Measurements from ENCODE around the gene SNCB. TPM values are rescaled to one million over a fixed set of nuclear protein-coding genes. Genes with fewer than 3 reads are reported as not detected.

The SNCB gene
- total and polyA plus RNA-seq, 5 donors, result 0.74 to 3.2 (median 1.6) TPM; not detected in 1

- intact Hi-C loops (cut with DNase I), result loop anchor here in 1 of 4 donors (10.0 kb wide), 1 partner anchor 59 kb away; no protein-coding TSS in a partner anchor
- Histone ChIP-seq H3K9me3 (ENCODE audit: control insufficient read depth, low read length) (no peaks in the 10 kb centered on the region), H3K27ac (ENCODE audit: low read length) (no peak overlapping the region), H3K4me3 (ENCODE audit: low read length) (no peak overlapping the region), H3K27me3 (ENCODE audit: control insufficient read depth, insufficient read depth) (no peaks in the 10 kb centered on the region), H3K4me1 (ENCODE audit: control insufficient read depth, insufficient read depth, low read length) (peaks cover 1% of the 10 kb centered on the region)
- WGBS, result 66% methylated on average over 9 of the region's 9 CpGs
- ATAC-seq (no peak), DNase-seq (no peak)
Measured at GRCh38 chr5:176644294-176644693, 14.0 kb upstream of the SNCB start.

GRCh38 chr5:176643491-176644219 is 13.3 kb upstream of the SNCB start:
- Histone ChIP-seq H3K4me1 (ENCODE audit: control insufficient read depth, insufficient read depth, low read length) (peaks cover 1% of the 10 kb centered on the region), H3K9me3 (ENCODE audit: control insufficient read depth, low read length) (no peaks in the 10 kb centered on the region), H3K4me3 (ENCODE audit: low read length) (no peak overlapping the region), H3K27me3 (ENCODE audit: control insufficient read depth, insufficient read depth) (no peaks in the 10 kb centered on the region), H3K27ac (ENCODE audit: low read length) (no peak overlapping the region)
- DNase-seq (peak in 2 of 3 donors; percentile 7 to 62), ATAC-seq (no peak)
- 82% methylated on average over 11 of the region's 11 CpGs for WGBS
- intact Hi-C loops (cut with DNase I), result loop anchor here in 1 of 4 donors (10.0 kb wide), 1 partner anchor 59 kb away; no protein-coding TSS in a partner anchor

DNA sequence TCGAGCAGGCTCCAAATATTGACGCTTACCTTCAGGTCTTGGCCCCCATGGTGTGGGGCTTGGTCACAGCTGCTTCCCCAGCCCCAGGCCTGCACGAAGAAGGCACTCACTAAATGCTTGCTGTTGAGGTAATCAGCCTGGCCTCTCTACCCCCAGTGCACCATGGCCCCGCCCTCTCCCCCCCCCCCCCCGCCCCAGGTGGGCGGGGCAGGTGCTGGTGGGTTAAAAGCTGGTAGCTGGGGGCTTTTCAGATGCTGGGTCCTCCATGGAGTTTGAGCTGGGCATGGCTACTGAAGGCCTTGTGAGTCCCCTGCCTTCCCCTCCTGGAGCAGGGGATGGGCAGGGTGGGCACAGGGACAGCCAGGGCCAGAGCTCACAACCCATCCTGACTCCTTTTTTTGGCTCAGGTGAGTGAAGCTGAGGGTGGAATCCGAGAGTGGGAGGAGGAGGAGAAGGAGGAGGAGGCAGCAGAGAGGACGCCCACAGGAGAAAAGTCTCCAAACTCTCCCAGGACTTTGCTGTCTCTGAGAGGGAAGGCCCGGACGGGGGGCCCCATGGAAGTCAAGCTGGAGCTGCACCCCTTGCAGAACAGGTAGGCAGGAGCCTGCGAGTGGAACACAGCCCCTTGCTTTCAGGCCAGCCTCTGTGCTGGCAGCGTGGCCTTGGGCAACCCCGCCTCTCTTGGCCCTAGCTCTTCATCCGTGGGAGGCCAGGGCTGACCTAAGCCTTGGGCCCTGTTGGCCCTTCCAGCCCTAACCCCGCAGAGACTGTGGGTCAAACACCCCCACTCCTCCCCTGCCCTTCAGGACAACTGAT is 12.5 kb upstream of the SNCB start:
- Histone ChIP-seq H3K27me3 (ENCODE audit: control insufficient read depth, insufficient read depth) (no peaks in the 10 kb centered on the region), H3K27ac (ENCODE audit: low read length) (no peak overlapping the region), H3K4me1 (ENCODE audit: control insufficient read depth, insufficient read depth, low read length) (no peaks in the 10 kb centered on the region), H3K9me3 (ENCODE audit: control insufficient read depth, low read length) (no peaks in the 10 kb centered on the region), H3K4me3 (ENCODE audit: low read length) (no peak overlapping the region)
- ATAC-seq, result no peak
- intact Hi-C loops (cut with DNase I), result loop anchor here in 1 of 4 donors (10.0 kb wide), 1 partner anchor 58 kb away; no protein-coding TSS in a partner anchor
- DNase-seq, result peak in 2 of 3 donors; percentile 9 to 30
- WGBS, result 46% methylated on average over 15 of the region's 15 CpGs

DNA sequence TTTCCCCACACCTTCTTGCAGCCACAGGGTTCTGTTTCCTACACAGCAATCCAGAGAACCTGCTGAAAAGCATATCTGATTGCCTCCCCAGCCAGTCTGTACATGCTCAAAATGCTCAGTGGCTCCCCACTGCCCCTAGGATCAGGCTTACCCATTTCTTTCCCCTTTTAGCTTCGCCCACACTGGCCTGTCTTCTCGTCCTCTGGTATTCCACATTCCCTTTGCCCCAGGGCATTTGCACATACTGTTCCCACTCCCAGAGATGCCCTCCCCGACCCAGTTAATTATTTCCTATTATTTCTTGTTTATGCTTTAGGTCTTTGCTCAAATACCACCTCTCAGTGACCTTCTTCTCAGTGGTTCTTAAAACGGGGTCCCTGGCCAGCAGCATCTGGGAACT is 10.3 kb upstream of the SNCB start:
- no peak for DNase-seq
- intact Hi-C loops (cut with DNase I), result loop anchor here in 1 of 4 donors (10.0 kb wide), 1 partner anchor 56 kb away; no protein-coding TSS in a partner anchor

GRCh38 chr5:176639981-176640380 is 9.6 kb upstream of the SNCB start:
- Histone ChIP-seq H3K4me1 (ENCODE audit: control insufficient read depth, insufficient read depth, low read length) (no peaks in the 10 kb centered on the region), H3K9me3 (ENCODE audit: control insufficient read depth, low read length) (no peaks in the 10 kb centered on the region), H3K27ac (ENCODE audit: low read length) (no peak overlapping the region), H3K4me3 (ENCODE audit: low read length) (no peak overlapping the region), H3K27me3 (ENCODE audit: control insufficient read depth, insufficient read depth) (no peaks in the 10 kb centered on the region)
- DNase-seq (peak; percentile 68 to 90 (median 87)), ATAC-seq (peak; percentile 66 to 84)
- intact Hi-C loops (cut with DNase I), result loop anchor here in 2 of 4 donors (10.0 kb wide), 2 partner anchors 55 to 65 kb away; no protein-coding TSS in a partner anchor
- 22% methylated on average over 4 of the region's 4 CpGs for WGBS

More for the DNA sequence above, 10.3 kb upstream of the SNCB start:
- no peaks in the 10 kb centered on the region for H3K4me1 ChIP-seq (ENCODE audit: control insufficient read depth, insufficient read depth, low read length)
- H3K27ac ChIP-seq (ENCODE audit: low read length), result no peak overlapping the region
- H3K27me3 ChIP-seq (ENCODE audit: control insufficient read depth, insufficient read depth), result no peaks in the 10 kb centered on the region
- H3K4me3 ChIP-seq (ENCODE audit: low read length), result no peak overlapping the region
- no peaks in the 10 kb centered on the region for H3K9me3 ChIP-seq (ENCODE audit: control insufficient read depth, low read length)
- ATAC-seq, result no peak
- WGBS, result 78% methylated on average over 4 of the region's 4 CpGs

DNA sequence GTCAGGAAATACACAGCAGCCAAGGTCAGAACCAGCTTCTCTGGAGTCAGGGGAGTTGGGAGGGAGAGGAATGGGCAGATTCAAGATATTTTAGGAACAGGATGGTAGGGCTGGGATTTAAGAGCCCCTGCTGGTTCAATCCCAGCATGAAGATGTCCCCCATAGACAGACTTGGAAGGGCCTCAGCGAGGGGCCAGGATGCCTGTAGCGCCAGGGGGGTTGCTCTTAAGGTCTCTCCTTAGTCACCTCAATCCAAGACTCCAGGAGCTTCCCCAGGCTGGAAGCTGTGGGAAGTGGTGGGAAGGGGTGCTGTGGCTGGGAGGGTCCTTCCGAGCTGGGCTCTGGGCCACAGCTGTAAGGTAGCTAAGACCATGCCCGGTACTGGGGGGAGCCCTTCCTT is 8.9 kb upstream of the SNCB start:
- Histone ChIP-seq H3K27ac (ENCODE audit: low read length) (no peak overlapping the region), H3K4me3 (ENCODE audit: low read length) (no peak overlapping the region), H3K27me3 (ENCODE audit: control insufficient read depth, insufficient read depth) (no peaks in the 10 kb centered on the region), H3K4me1 (ENCODE audit: control insufficient read depth, insufficient read depth, low read length) (no peaks in the 10 kb centered on the region), H3K9me3 (ENCODE audit: control insufficient read depth, low read length) (no peaks in the 10 kb centered on the region)
- intact Hi-C loops (cut with DNase I), result loop anchor here in 1 of 4 donors (10.0 kb wide), 1 partner anchor 64 kb away; no protein-coding TSS in a partner anchor
- ATAC-seq, result no peak
- DNase-seq, result peak in 1 of 3 donors; percentile 8
- 41% methylated on average over 4 of the region's 4 CpGs for WGBS

DNA sequence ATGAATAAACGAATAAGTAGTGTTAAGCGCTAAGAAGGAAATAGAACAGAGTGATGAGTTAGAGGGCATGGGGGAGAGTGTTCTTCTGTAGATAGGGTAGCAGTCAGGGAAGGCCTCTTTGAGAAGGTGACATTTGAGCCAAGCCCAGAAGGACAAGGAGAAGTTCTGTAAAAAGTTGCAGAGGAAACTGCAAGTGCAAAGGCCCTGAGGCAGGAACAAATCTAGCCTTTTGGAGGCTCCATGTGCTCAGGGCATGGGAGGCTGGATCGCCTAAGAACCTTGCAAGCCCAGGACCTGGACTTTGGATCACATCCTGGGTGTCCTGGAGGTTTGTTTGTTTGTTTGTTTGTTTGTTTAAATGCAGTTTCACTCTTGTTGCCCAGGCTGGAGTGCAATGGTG is 8.1 kb upstream of the SNCB start:
- intact Hi-C loops (cut with DNase I), result loop anchor here in 1 of 4 donors (10.0 kb wide), 1 partner anchor 64 kb away; no protein-coding TSS in a partner anchor
- Histone ChIP-seq H3K9me3 (ENCODE audit: control insufficient read depth, low read length) (no peaks in the 10 kb centered on the region), H3K4me3 (ENCODE audit: low read length) (no peak overlapping the region), H3K27ac (ENCODE audit: low read length) (no peak overlapping the region), H3K4me1 (ENCODE audit: control insufficient read depth, insufficient read depth, low read length) (no peaks in the 10 kb centered on the region), H3K27me3 (ENCODE audit: control insufficient read depth, insufficient read depth) (no peaks in the 10 kb centered on the region)
- ATAC-seq, result no peak
- no peak for DNase-seq
- 95% methylated on average over 3 of the region's 3 CpGs for WGBS

DNA sequence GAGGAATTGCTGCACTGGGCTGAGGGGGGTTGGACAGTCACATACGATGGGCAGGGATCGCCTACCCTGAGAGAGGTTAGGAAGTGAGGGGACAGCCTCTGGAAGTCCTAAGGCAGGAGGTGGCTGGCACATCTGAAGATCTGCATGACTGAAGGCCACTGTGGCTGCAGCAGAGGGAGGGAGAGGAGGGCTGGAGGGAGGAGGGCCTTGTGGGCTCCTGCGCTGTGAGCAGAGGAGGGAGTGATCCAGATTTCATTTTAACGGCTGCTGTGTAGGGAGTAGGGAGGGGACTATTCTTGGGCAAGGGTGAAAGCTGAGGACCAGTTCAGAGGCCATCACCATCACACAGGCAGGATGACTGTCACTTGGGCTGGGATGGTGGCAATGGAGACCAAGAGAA is 7.2 kb upstream of the SNCB start:
- Histone ChIP-seq H3K9me3 (ENCODE audit: control insufficient read depth, low read length) (no peaks in the 10 kb centered on the region), H3K4me3 (ENCODE audit: low read length) (no peak overlapping the region), H3K4me1 (ENCODE audit: control insufficient read depth, insufficient read depth, low read length) (no peaks in the 10 kb centered on the region), H3K27ac (ENCODE audit: low read length) (no peak overlapping the region), H3K27me3 (ENCODE audit: control insufficient read depth, insufficient read depth) (no peaks in the 10 kb centered on the region)
- intact Hi-C loops (cut with DNase I), result loop anchor here in 1 of 4 donors (10.0 kb wide), 1 partner anchor 63 kb away; no protein-coding TSS in a partner anchor
- 53% methylated on average over 4 of the region's 4 CpGs for WGBS
- ATAC-seq (no peak), DNase-seq (peak in 1 of 3 donors; percentile 2)

DNA sequence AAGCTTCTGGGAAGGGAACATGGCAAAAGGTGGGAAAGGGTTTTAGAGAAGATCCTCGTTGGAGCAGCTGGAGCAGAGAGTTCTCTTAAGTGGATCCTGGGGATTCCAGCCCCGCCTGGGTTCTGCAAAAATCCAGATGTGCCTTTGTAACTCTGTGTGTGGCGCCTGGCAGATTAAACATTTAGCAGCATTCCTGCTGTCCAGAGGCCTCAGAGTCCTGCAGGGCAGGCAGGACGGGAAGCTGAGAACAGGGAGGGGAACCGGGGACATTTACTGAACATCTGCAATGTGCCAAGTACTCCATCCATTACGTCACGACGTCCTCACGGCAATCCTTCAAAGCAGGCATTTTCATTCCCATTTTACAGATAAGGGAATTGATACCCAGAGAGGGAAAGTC is 6.1 kb upstream of the SNCB start:
- Histone ChIP-seq H3K9me3 (ENCODE audit: control insufficient read depth, low read length) (no peaks in the 10 kb centered on the region), H3K27ac (ENCODE audit: low read length) (no peak overlapping the region), H3K4me3 (ENCODE audit: low read length) (no peak overlapping the region), H3K27me3 (ENCODE audit: control insufficient read depth, insufficient read depth) (no peaks in the 10 kb centered on the region), H3K4me1 (ENCODE audit: control insufficient read depth, insufficient read depth, low read length) (no peaks in the 10 kb centered on the region)
- DNase-seq (peak in 1 of 3 donors; percentile 13), ATAC-seq (no peak)
- WGBS, result 28% methylated on average over 9 of the region's 9 CpGs
- intact Hi-C loops (cut with DNase I), result loop anchor here in 1 of 4 donors (10.0 kb wide), 1 partner anchor 62 kb away; no protein-coding TSS in a partner anchor

GRCh38 chr5:176633598-176633997 is 3.3 kb upstream of the SNCB start:
- 19% methylated on average over 6 of the region's 6 CpGs for WGBS

More at GRCh38 chr5:176633598-176633997, 3.3 kb upstream of the SNCB start:
- Histone ChIP-seq H3K4me3 (ENCODE audit: low read length) (no peak overlapping the region), H3K27me3 (ENCODE audit: control insufficient read depth, insufficient read depth) (no peaks in the 10 kb centered on the region), H3K9me3 (ENCODE audit: control insufficient read depth, low read length) (no peaks in the 10 kb centered on the region), H3K27ac (ENCODE audit: low read length) (no peak overlapping the region), H3K4me1 (ENCODE audit: control insufficient read depth, insufficient read depth, low read length) (no peaks in the 10 kb centered on the region)
- intact Hi-C loops (cut with DNase I), result loop anchor here in 1 of 4 donors (10.0 kb wide), 1 partner anchor 59 kb away; no protein-coding TSS in a partner anchor
- DNase-seq (no peak), ATAC-seq (no peak)

Data from right cardiac atrium (tissue), 5 donors.